Measurements from ENCODE around the gene KRT83. TPM values are rescaled to one million over a fixed set of nuclear protein-coding genes. Genes with fewer than 3 reads are reported as not detected.

The KRT83 gene
- total RNA-seq = not detected

- Mint-ChIP-seq H3K27ac (no peak within 1 kb of the TSS), H3K4me1 (no peaks in the 10 kb centered on the region), H3K4me3 (no peak within 1 kb of the TSS), H3K36me3 (ENCODE audit: low read depth) (no peaks in the 10 kb centered on the region), H3K27me3 (peaks cover 56% of the 10 kb centered on the region), H3K9me3 (no peaks in the 10 kb centered on the region)
- POLR2A ChIA-PET = no interaction called here
- CTCF ChIA-PET = no interaction called here
- no peak for DNase-seq
These were observed at the start of gene KRT83 for GRCh38 chr12:52320784-52321400. TSS of gene KRT83 (minus strand) at chr12:52321398. CDS start at chr12:52321335, 63 bp downstream.

GRCh38 chr12:52369809-52370208, 48.6 kb upstream of the KRT83 start:
- Mint-ChIP-seq H3K27me3 (peaks cover 31% of the 10 kb centered on the region), H3K4me1 (no peaks in the 10 kb centered on the region), H3K27ac (no peak overlapping the region), H3K36me3 (ENCODE audit: low read depth) (no peaks in the 10 kb centered on the region), H3K4me3 (no peak overlapping the region), H3K9me3 (no peaks in the 10 kb centered on the region)
- ChIA-PET CTCF (interaction anchor here (1.5 kb wide), 1 partner anchor 9 kb away, joined by 3 read pairs; no protein-coding TSS in a partner anchor), POLR2A (no interaction called here)
- DNase-seq = no peak

GRCh38 chr12:52369211-52369610, 48.0 kb upstream of the KRT83 start:
- Mint-ChIP-seq H3K27me3 (peaks cover 28% of the 10 kb centered on the region), H3K4me1 (no peaks in the 10 kb centered on the region), H3K36me3 (ENCODE audit: low read depth) (no peaks in the 10 kb centered on the region), H3K9me3 (no peaks in the 10 kb centered on the region), H3K27ac (no peak overlapping the region), H3K4me3 (no peak overlapping the region)
- ChIA-PET POLR2A (no interaction called here), CTCF (interaction anchor here (1.5 to 1.6 kb wide), 2 partner anchors 8 to 17 kb away, joined by 3 to 4 read pairs; no protein-coding TSS in a partner anchor)
- DNase-seq = no peak

GRCh38 chr12:52368508-52368907, 47.3 kb upstream of the KRT83 start:
- Mint-ChIP-seq H3K27me3 (peaks cover 25% of the 10 kb centered on the region), H3K36me3 (ENCODE audit: low read depth) (no peaks in the 10 kb centered on the region), H3K4me3 (no peak overlapping the region), H3K9me3 (no peaks in the 10 kb centered on the region), H3K4me1 (no peaks in the 10 kb centered on the region), H3K27ac (no peak overlapping the region)
- CTCF ChIA-PET = interaction anchor here (1.5 to 1.6 kb wide), 2 partner anchors 16 to 506 kb away, joined by 3 to 4 read pairs; no protein-coding TSS in a partner anchor
- no peak for DNase-seq
- POLR2A ChIA-PET = no interaction called here

- ChIA-PET POLR2A (no interaction called here), CTCF (interaction anchor here (0.6 to 1.6 kb wide), 4 partner anchors 16 to 506 kb away, joined by 3 to 4 read pairs (median 3); no protein-coding TSS in a partner anchor)
- Mint-ChIP-seq H3K4me1 (no peaks in the 10 kb centered on the region), H3K4me3 (no peak overlapping the region), H3K36me3 (ENCODE audit: low read depth) (no peaks in the 10 kb centered on the region), H3K27me3 (peaks cover 25% of the 10 kb centered on the region), H3K27ac (no peak overlapping the region), H3K9me3 (no peaks in the 10 kb centered on the region)
- DNase-seq = no peak
These were observed 46.7 kb upstream of the KRT83 start for GRCh38 chr12:52367876-52368275.

- no peaks in the 10 kb centered on the region for H3K4me1 Mint-ChIP-seq
- peaks cover 25% of the 10 kb centered on the region for H3K27me3 Mint-ChIP-seq
- no peaks in the 10 kb centered on the region for H3K36me3 Mint-ChIP-seq (ENCODE audit: low read depth)
- ChIA-PET CTCF (interaction anchor here (0.6 to 1.2 kb wide), 2 partner anchors 17 to 495 kb away, joined by 3 read pairs; no protein-coding TSS in a partner anchor), POLR2A (no interaction called here)
- no peak within 1 kb of the TSS for H3K4me3 Mint-ChIP-seq
- H3K9me3 Mint-ChIP-seq = no peaks in the 10 kb centered on the region
- DNase-seq = no peak
- H3K27ac Mint-ChIP-seq = no peak within 1 kb of the TSS
These were observed 45.7 kb upstream of the KRT83 start, which contains the start of gene KRT85 for GRCh38 chr12:52366738-52367485. TSS of gene KRT85 (minus strand) at chr12:52367481. CDS start at chr12:52367405, 76 bp downstream.

- H3K27me3 Mint-ChIP-seq = peaks cover 10% of the 10 kb centered on the region
- ChIA-PET CTCF (interaction anchor here (0.8 to 1.7 kb wide), 5 partner anchors 8 to 515 kb away, joined by 3 to 4 read pairs (median 3); no protein-coding TSS in a partner anchor), POLR2A (no interaction called here)
- no peak for DNase-seq
- H3K36me3 Mint-ChIP-seq (ENCODE audit: low read depth) = no peaks in the 10 kb centered on the region
- H3K9me3 Mint-ChIP-seq = no peaks in the 10 kb centered on the region
- no peaks in the 10 kb centered on the region for H3K4me1 Mint-ChIP-seq
- H3K27ac Mint-ChIP-seq = no peak overlapping the region
- no peak overlapping the region for H3K4me3 Mint-ChIP-seq
These were observed 43.8 kb upstream of the KRT83 start for GRCh38 chr12:52364901-52365489.

GRCh38 chr12:52364061-52364460, 42.9 kb upstream of the KRT83 start:
- Mint-ChIP-seq H3K36me3 (ENCODE audit: low read depth) (no peaks in the 10 kb centered on the region), H3K4me1 (peaks cover 6% of the 10 kb centered on the region), H3K4me3 (no peak overlapping the region), H3K27ac (no peak overlapping the region), H3K27me3 (peaks cover 15% of the 10 kb centered on the region), H3K9me3 (no peaks in the 10 kb centered on the region)
- ChIA-PET POLR2A (no interaction called here), CTCF (interaction anchor here (0.8 to 1.7 kb wide), 4 partner anchors 9 to 516 kb away, joined by 3 to 4 read pairs (median 3); no protein-coding TSS in a partner anchor)
- no peak for DNase-seq

- Mint-ChIP-seq H3K4me1 (peaks cover 14% of the 10 kb centered on the region), H3K36me3 (ENCODE audit: low read depth) (no peaks in the 10 kb centered on the region), H3K27me3 (peaks cover 10% of the 10 kb centered on the region), H3K4me3 (no peak overlapping the region), H3K9me3 (no peaks in the 10 kb centered on the region), H3K27ac (no peak overlapping the region)
- CTCF ChIA-PET = interaction anchor here (1.7 kb wide), 1 partner anchor 10 kb away, joined by 4 read pairs; no protein-coding TSS in a partner anchor
- POLR2A ChIA-PET = no interaction called here
- DNase-seq = no peak
These were observed 42.0 kb upstream of the KRT83 start for GRCh38 chr12:52363111-52363679.

GRCh38 chr12:52362118-52362726, 41.0 kb upstream of the KRT83 start:
- no peak overlapping the region for H3K4me3 Mint-ChIP-seq
- peaks cover 16% of the 10 kb centered on the region for H3K4me1 Mint-ChIP-seq
- ChIA-PET POLR2A (no interaction called here), CTCF (interaction anchor here (0.7 to 2.4 kb wide), 12 partner anchors 9 to 517 kb away, joined by 3 to 12 read pairs (median 4); no protein-coding TSS in a partner anchor)
- no peak for DNase-seq
- peaks cover 10% of the 10 kb centered on the region for H3K27me3 Mint-ChIP-seq
- H3K27ac Mint-ChIP-seq = no peak overlapping the region
- no peaks in the 10 kb centered on the region for H3K36me3 Mint-ChIP-seq (ENCODE audit: low read depth)
- H3K9me3 Mint-ChIP-seq = no peaks in the 10 kb centered on the region

GRCh38 chr12:52361553-52361952, 40.4 kb upstream of the KRT83 start:
- Mint-ChIP-seq H3K4me3 (no peak overlapping the region), H3K36me3 (ENCODE audit: low read depth) (no peaks in the 10 kb centered on the region), H3K9me3 (no peaks in the 10 kb centered on the region), H3K4me1 (peaks cover 16% of the 10 kb centered on the region), H3K27ac (no peak overlapping the region), H3K27me3 (peaks cover 9% of the 10 kb centered on the region)
- no peak for DNase-seq
- ChIA-PET CTCF (interaction anchor here (0.7 to 2.4 kb wide), 12 partner anchors 8 to 518 kb away, joined by 3 to 12 read pairs (median 4); no protein-coding TSS in a partner anchor), POLR2A (no interaction called here)

GRCh38 chr12:52360663-52361271, 39.6 kb upstream of the KRT83 start:
- no peak for DNase-seq
- ChIA-PET POLR2A (no interaction called here), CTCF (interaction anchor here (0.6 to 2.4 kb wide), 6 partner anchors 9 to 519 kb away, joined by 3 to 12 read pairs (median 6); no protein-coding TSS in a partner anchor)
- H3K4me1 Mint-ChIP-seq = peaks cover 16% of the 10 kb centered on the region
- no peaks in the 10 kb centered on the region for H3K9me3 Mint-ChIP-seq
- no peaks in the 10 kb centered on the region for H3K36me3 Mint-ChIP-seq (ENCODE audit: low read depth)
- H3K27ac Mint-ChIP-seq = no peak overlapping the region
- no peak overlapping the region for H3K4me3 Mint-ChIP-seq
- H3K27me3 Mint-ChIP-seq = peaks cover 7% of the 10 kb centered on the region

Data from activated CD4-positive, alpha-beta memory T cell treated with anti-CD3 and anti-CD28 coated beads, Interleukin-2, amount 10 ng/mL, durations not matched to agents 7 days and 5 days (primary cell).